ENCODE measurements around the gene SMIM23.

- no peak for TF ChIP-seq EP300 (IDR thresholded peaks at IDR 0.05; ENCODE audit: borderline replicate concordance in 1 of 2, control insufficient read depth in 1 of 2, low read depth in 2 of 2, low read length in 2 of 2)
- no peak for TF ChIP-seq SIN3A (IDR thresholded peaks at IDR 0.05; ENCODE audit: low read depth, low read length)
- TF ChIP-seq ZNF687 (IDR thresholded peaks at IDR 0.05), result no peak
- TF ChIP-seq POLR2AphosphoS5 (IDR thresholded peaks at IDR 0.05; ENCODE audit: low read length), result no peak
Observed at GRCh38 chr5:171840066-171840465, 54.4 kb downstream of the SMIM23 start.

All from GM12878 (cell line).